PC-9 (cell line): Measurements from ENCODE around the gene SELENOT. TPM values are rescaled to one million over a fixed set of nuclear protein-coding genes. Genes with fewer than 3 reads are reported as not detected.

Experiments
- Bru-seq: library from RNA; stranded (reverse); fragments of 400-500 nt; gene quantifications from one replicate; lab custom pipeline; 2021; lab: Mats Ljungman, UMichigan
- BruChase-seq, 2 experiments: library from RNA; stranded (reverse); fragments of 400-500 nt; gene quantifications; one replicate each; lab custom pipeline; 2021; lab: Mats Ljungman, UMichigan
- BruUV-seq: library from RNA; stranded (reverse); fragments of 400-500 nt; replicated peaks from 2 replicates; lab custom pipeline; 2021; lab: Mats Ljungman, UMichigan
- CTCF ChIA-PET: fragments of 300-600 bp; sonication (Branson Sonifier 250); formaldehyde crosslinking; loops from one replicate; lab custom pipeline; 2022; ENCODE audit warnings: antibody characterized with exemption; lab: Charles Lee
- POLR2A ChIA-PET: fragments of 300-600 bp; sonication (Branson Sonifier 250); formaldehyde crosslinking; loops from one replicate; lab custom pipeline; 2022; ENCODE audit warnings: antibody characterized with exemption; ENCODE audit not compliant: unreplicated experiment; lab: Charles Lee
- DNase-seq, 2 experiments: peaks; one replicate each; pipeline versions ENCODE4 v3.0.0 to v3.0.0-alpha.2; 2015 to 2022; ENCODE audit warnings: mixed read lengths in 1 of 2
- H2AFZ ChIP-seq: fragments of 200-600 bp; sonication (generic); 2 replicates; pipeline ENCODE4 v1.8.1; 2017; ENCODE audit warnings: antibody characterized with exemption
- H3F3A ChIP-seq: fragments of 200-600 bp; sonication (generic); 2 replicates; pipeline ENCODE4 v1.8.1; 2017; ENCODE audit warnings: antibody characterized with exemption, mild to moderate bottlenecking, low read depth; ENCODE audit not compliant: insufficient read depth
- H3K27ac ChIP-seq: fragments of 200-600 bp; sonication (generic); 2 replicates; pipeline ENCODE4 v1.6.1; 2016; ENCODE audit warnings: mixed run types
- H3K27me3 ChIP-seq: fragments of 200-600 bp; sonication (generic); 2 replicates; pipeline ENCODE4 v1.6.1; 2016; ENCODE audit warnings: low read depth, mixed run types; ENCODE audit not compliant: insufficient read depth
- H3K36me3 ChIP-seq: fragments of 200-600 bp; sonication (generic); 2 replicates; pipeline ENCODE4 v1.6.1; 2016; ENCODE audit warnings: low read depth, mixed run types
- H3K4me1 ChIP-seq: fragments of 200-600 bp; sonication (generic); replicated peaks from 2 replicates; pipeline ENCODE4 v1.6.1; 2016; ENCODE audit warnings: mixed run types; ENCODE audit not compliant: insufficient read depth
- H3K4me2 ChIP-seq: fragments of 200-600 bp; sonication (generic); 2 replicates; pipeline ENCODE4 v1.6.1; 2017; ENCODE audit warnings: mixed run types
- H3K4me3 ChIP-seq: fragments of 200-600 bp; sonication (generic); 2 replicates; pipeline ENCODE4 v1.6.1; 2016; ENCODE audit warnings: mixed run types
- H3K79me2 ChIP-seq: fragments of 200-600 bp; sonication (generic); 2 replicates; pipeline ENCODE4 v1.6.1; 2017; ENCODE audit warnings: low read depth, mixed run types
- H3K9me2 ChIP-seq: fragments of 200-600 bp; sonication (generic); 2 replicates; pipeline ENCODE4 v1.8.1; 2017; ENCODE audit warnings: mild to moderate bottlenecking; ENCODE audit not compliant: insufficient read depth
- H3K9me3 ChIP-seq: fragments of 200-600 bp; sonication (generic); 2 replicates; pipeline ENCODE4 v1.8.1; 2016; ENCODE audit warnings: low read depth; ENCODE audit not compliant: insufficient read depth
- H4K20me1 ChIP-seq: fragments of 200-600 bp; sonication (generic); 2 replicates; pipeline ENCODE4 v1.8.1; 2017; ENCODE audit not compliant: insufficient read depth
- CTCF ChIP-seq: fragments of 200-600 bp; sonication (generic); conservative IDR thresholded peaks from 2 replicates; pipeline ENCODE4 v1.6.1; 2017; ENCODE audit warnings: mixed run types, antibody characterized with exemption, mild to moderate bottlenecking, moderate library complexity
- EZH2 ChIP-seq: fragments of 200-600 bp; sonication (generic); IDR thresholded peaks from 2 replicates; pipeline ENCODE4 v1.8.0; 2017; ENCODE audit warnings: antibody characterized with exemption, low read depth
- intact Hi-C: fragments of 100-400 bp; cut with micrococcal nuclease; formaldehyde crosslinking; loops from one replicate; pipeline ENCODE4 v1.10.0; 2022; ENCODE audit not compliant: unreplicated experiment
- long read RNA-seq: library from polyadenylated mRNA; stranded (forward); transcript quantifications from one replicate; pipeline ENCODE4 v2.0.0, GENCODE V29; 2022
- total RNA-seq: library from RNA; stranded (reverse); gene quantifications from 2 replicates; pipeline ENCODE4 v1.2.3, GENCODE V29; 2021

SELENOT gene, protein sequence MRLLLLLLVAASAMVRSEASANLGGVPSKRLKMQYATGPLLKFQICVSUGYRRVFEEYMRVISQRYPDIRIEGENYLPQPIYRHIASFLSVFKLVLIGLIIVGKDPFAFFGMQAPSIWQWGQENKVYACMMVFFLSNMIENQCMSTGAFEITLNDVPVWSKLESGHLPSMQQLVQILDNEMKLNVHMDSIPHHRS
- total RNA-seq: 59.5 and 84.1 TPM in 2 replicates
- percentile 93 among the genes with signal in this experiment for Bru-seq, nascent RNA
- BruChase-seq, experiment 1, labeled RNA remaining after a 2-hour chase: percentile 86 among the genes with signal in this experiment
- BruChase-seq, experiment 2, labeled RNA remaining after a 6-hour chase: percentile 90 among the genes with signal in this experiment
- long read RNA-seq, transcript SELENOT-202 (6 exons, 3,469 nt): major isoform, 187 of 201 reads
- long read RNA-seq, partial matches to known transcripts: 5 of 201 reads
- long read RNA-seq, other reads (novel, unspliced or antisense): 4 of 201 reads

DNA sequence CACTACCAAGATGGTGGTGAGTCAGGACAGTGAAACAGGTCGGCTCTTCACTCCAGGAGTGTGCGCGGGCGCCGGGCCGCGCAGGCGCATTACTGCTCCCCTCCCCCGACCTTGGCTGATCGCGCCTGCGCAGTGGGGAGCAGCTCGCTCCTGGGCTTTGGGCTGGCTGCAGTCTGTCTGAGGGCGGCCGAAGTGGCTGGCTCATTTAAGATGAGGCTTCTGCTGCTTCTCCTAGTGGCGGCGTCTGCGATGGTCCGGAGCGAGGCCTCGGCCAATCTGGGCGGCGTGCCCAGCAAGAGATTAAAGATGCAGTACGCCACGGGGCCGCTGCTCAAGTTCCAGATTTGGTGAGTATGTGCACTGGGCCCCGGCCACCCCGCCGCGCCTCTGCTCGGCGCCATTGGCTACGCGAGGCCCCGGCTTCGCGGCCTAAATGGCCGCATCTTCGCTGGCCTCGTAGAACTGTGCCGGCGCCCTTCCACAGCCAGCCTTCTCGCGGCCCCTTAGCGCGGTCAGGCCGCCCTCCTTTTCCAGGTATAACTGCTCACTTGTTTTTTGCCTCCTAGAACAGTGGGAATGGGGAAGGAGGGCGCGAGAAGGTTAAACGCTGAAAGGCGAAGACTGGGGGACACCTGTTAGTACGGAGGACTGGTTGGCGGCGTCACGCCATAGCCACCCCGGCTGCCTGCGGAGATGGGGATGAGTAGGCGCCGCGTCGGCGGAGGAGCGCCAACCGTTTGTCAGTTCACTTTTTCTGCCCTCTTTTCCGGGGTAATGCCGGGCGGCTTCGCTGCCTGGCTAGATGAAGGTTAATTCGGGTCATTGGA lies at the start of gene SELENOT:
Gene SELENOT, plus strand, starts transcription at position 169 of the 827 bp plus-strand sequence. Its CDS starts 42 bp downstream, at position 211.
- peaks cover 12% of the 10 kb centered on the region; the same call in 1 of the 2 replicates for H3K36me3 ChIP-seq
- H3F3A ChIP-seq: peaks cover 43% of the 10 kb centered on the region
- peak; percentile 88 to 98 for DNase-seq
- peaks cover 93% of the 10 kb centered on the region for H3K79me2 ChIP-seq
- TF ChIP-seq EZH2 (no peak), CTCF (peak; percentile 31; the same call in 1 of the 2 replicates)
- H3K4me1 ChIP-seq: peaks cover 53% of the 10 kb centered on the region
- intact Hi-C loops: loop anchor here (1.0 to 5.0 kb wide), 2 partner anchors 100 to 159 kb away; partner anchors contain the start of genes ERICH6 and SIAH2
- ChIA-PET POLR2A (interaction anchor here (0.6 to 0.7 kb wide), 9 partner anchors 36 to 1959 kb away, joined by 3 to 7 read pairs (median 4); partner anchors contain the start of gene SIAH2), CTCF (no interaction called here)
- H3K4me3 ChIP-seq: peak within 1 kb of the TSS; percentile 94
- no peaks in the 10 kb centered on the region for H3K27me3 ChIP-seq
- no peaks in the 10 kb centered on the region; the same call in 1 of the 2 replicates for H4K20me1 ChIP-seq
- no peaks in the 10 kb centered on the region for H3K9me3 ChIP-seq
- peak within 1 kb of the TSS; percentile 93 for H3K27ac ChIP-seq
- H3K4me2 ChIP-seq: peak within 1 kb of the TSS; percentile 93
- TSS peak; percentile 51 for BruUV-seq
- H3K9me2 ChIP-seq: no peaks in the 10 kb centered on the region
- H2AFZ ChIP-seq: peak within 1 kb of the TSS; percentile 88

GRCh38 chr3:150555859-150556436 lies 47.2 kb upstream of the SELENOT start:
- no peaks in the 10 kb centered on the region for H3K9me2 ChIP-seq
- H3K9me3 ChIP-seq: no peaks in the 10 kb centered on the region
- no peak overlapping the region for H3K4me3 ChIP-seq
- no TSS peak for BruUV-seq
- H3K4me1 ChIP-seq: no peaks in the 10 kb centered on the region
- no peaks in the 10 kb centered on the region for H3K27me3 ChIP-seq
- H3K27ac ChIP-seq: no peak overlapping the region
- H3K4me2 ChIP-seq: no peak overlapping the region
- ChIA-PET POLR2A (no interaction called here), CTCF (no interaction called here)
- H2AFZ ChIP-seq: no peak overlapping the region
- intact Hi-C loops: no loop called here
- TF ChIP-seq EZH2: no peak
- TF ChIP-seq CTCF: no peak
- H4K20me1 ChIP-seq: peaks cover 19% of the 10 kb centered on the region
- peaks cover 29% of the 10 kb centered on the region for H3K36me3 ChIP-seq
- H3K79me2 ChIP-seq: peaks cover 35% of the 10 kb centered on the region
- DNase-seq: no peak
- H3F3A ChIP-seq: peaks cover 3% of the 10 kb centered on the region; the same call in 1 of the 2 replicates

- peaks cover 19% of the 10 kb centered on the region for H4K20me1 ChIP-seq
- CTCF ChIA-PET: no interaction called here
- H3K9me2 ChIP-seq: no peaks in the 10 kb centered on the region
- no peak for DNase-seq
- H3K4me2 ChIP-seq: no peak overlapping the region
- no TSS peak for BruUV-seq
- POLR2A ChIA-PET: interaction anchor here (0.6 to 0.7 kb wide), 2 partner anchors 123 to 590 kb away, joined by 3 read pairs; no protein-coding TSS in a partner anchor
- H3K4me1 ChIP-seq: no peaks in the 10 kb centered on the region
- H3K27me3 ChIP-seq: no peaks in the 10 kb centered on the region
- peaks cover 30% of the 10 kb centered on the region for H3K79me2 ChIP-seq
- H3F3A ChIP-seq: peaks cover 3% of the 10 kb centered on the region; the same call in 1 of the 2 replicates
- peaks cover 29% of the 10 kb centered on the region for H3K36me3 ChIP-seq
- no peak overlapping the region for H3K27ac ChIP-seq
- H3K9me3 ChIP-seq: no peaks in the 10 kb centered on the region
- TF ChIP-seq CTCF (no peak), EZH2 (no peak)
- H3K4me3 ChIP-seq: no peak overlapping the region
- no peak overlapping the region for H2AFZ ChIP-seq
- intact Hi-C loops: no loop called here
Observed at GRCh38 chr3:150556792-150557191, 46.3 kb upstream of the SELENOT start.
